GM23248 (cell line): ENCODE results near the gene PIAS1. TPM values are rescaled to one million over a fixed set of nuclear protein-coding genes. Genes with fewer than 3 reads are reported as not detected.

Experiments
- DNase-seq: peaks from one replicate; pipeline ENCODE4 v3.0.0-alpha.2; 2015
- H2AFZ ChIP-seq: fragments of 200-600 bp; sonication (generic); 2 replicates; pipeline ENCODE4 v1.6.1; 2016; ENCODE audit warnings: antibody characterized with exemption
- H3F3A ChIP-seq: fragments of 200-600 bp; sonication (generic); 2 replicates; pipeline ENCODE4 v1.6.1; 2016; ENCODE audit warnings: mild to moderate bottlenecking, antibody characterized with exemption, mixed run types; ENCODE audit not compliant: insufficient read depth
- H3K27ac ChIP-seq: fragments of 200-600 bp; sonication (generic); 2 replicates; pipeline ENCODE4 v1.5.1; 2016; ENCODE audit warnings: mild to moderate bottlenecking
- H3K27me3 ChIP-seq: fragments of 200-600 bp; sonication (generic); replicated peaks from 2 replicates; pipeline ENCODE4 v1.6.1; 2016; ENCODE audit warnings: mild to moderate bottlenecking; ENCODE audit not compliant: insufficient read depth
- H3K36me3 ChIP-seq: fragments of 200-600 bp; sonication (generic); 2 replicates; pipeline ENCODE4 v1.6.1; 2016; ENCODE audit warnings: low read depth, mild to moderate bottlenecking
- H3K4me1 ChIP-seq: fragments of 200-600 bp; sonication (generic); 2 replicates; pipeline ENCODE4 v1.6.1; 2016; ENCODE audit warnings: mild to moderate bottlenecking; ENCODE audit not compliant: insufficient read depth
- H3K4me2 ChIP-seq: fragments of 200-600 bp; sonication (generic); one replicate; pipeline ENCODE4 v1.6.1; 2016; ENCODE audit warnings: mild to moderate bottlenecking; ENCODE audit not compliant: unreplicated experiment
- H3K4me3 ChIP-seq: fragments of 200-600 bp; sonication (generic); 2 replicates; pipeline ENCODE4 v1.5.1; 2016; ENCODE audit warnings: mild to moderate bottlenecking
- H3K79me2 ChIP-seq: fragments of 200-600 bp; sonication (generic); 2 replicates; pipeline ENCODE4 v1.6.1; 2016; ENCODE audit warnings: mild to moderate bottlenecking; ENCODE audit not compliant: insufficient read depth
- H3K9ac ChIP-seq: fragments of 200-600 bp; sonication (generic); 2 replicates; pipeline ENCODE4 v1.6.1; 2016; ENCODE audit warnings: mild to moderate bottlenecking
- H3K9me2 ChIP-seq: fragments of 200-600 bp; sonication (generic); 2 replicates; pipeline ENCODE4 v1.6.1; 2016; ENCODE audit warnings: mixed run types, mild to moderate bottlenecking, moderate library complexity; ENCODE audit not compliant: insufficient read depth
- H3K9me3 ChIP-seq: fragments of 200-600 bp; sonication (generic); one replicate; pipeline ENCODE4 v1.6.1; 2017; ENCODE audit warnings: low read depth
- H4K20me1 ChIP-seq: fragments of 200-600 bp; sonication (generic); 2 replicates; pipeline ENCODE4 v1.6.0; 2016; ENCODE audit not compliant: insufficient read depth
- EZH2 ChIP-seq: fragments of 200-600 bp; sonication (generic); IDR thresholded peaks from 2 replicates; pipeline ENCODE4 v1.6.1; 2018; ENCODE audit warnings: antibody characterized with exemption, mild to moderate bottlenecking; ENCODE audit not compliant: insufficient read depth, poor library complexity, severe bottlenecking
- EZH2phosphoT487 ChIP-seq: fragments of 200-600 bp; sonication (generic); IDR thresholded peaks from 2 replicates; pipeline ENCODE4 v1.6.1; 2018; ENCODE audit warnings: antibody characterized with exemption, moderate library complexity, mild to moderate bottlenecking, low read depth; ENCODE audit not compliant: insufficient read depth
- WGBS, 2 experiments: methylation state at CpG; one replicate each; pipeline ENCODE4 v1.1.6; 2015 to 2017; ENCODE audit warnings: low lambda C conversion rate in 2 of 2, low coverage in 1 of 2; ENCODE audit errors: missing lambda C conversion rate in 2 of 2; 5-methylcytosine and 5-hydroxymethylcytosine counted together
- in situ Hi-C: fragments of 300-500 bp; cut with MboI; formaldehyde crosslinking; loops from 2 replicates; pipeline ENCODE4 v1.15.0; 2020
- polyA plus RNA-seq: library from polyadenylated mRNA; unstranded; fragments of >200 nt; fragmentation: Nextera tagmentation; extraction: Ambion mirVana; gene quantifications from 2 replicates; pipeline ENCODE4 v1.2.1, GENCODE V29; 2016
- total RNA-seq: library from RNA; depleted of rRNA; stranded (reverse); fragments of >200 nt; shearing (Covaris generic); gene quantifications from 2 replicates; pipeline ENCODE4 v1.2.3, GENCODE V29; 2014

The PIAS1 gene
- total and polyA plus RNA-seq, 2 experiments from 2014 or later = 14.8 to 34.4 TPM

GRCh38 chr15:68213991-68214837 lies 160.1 kb downstream of the PIAS1 start:
- no peaks in the 10 kb centered on the region for H3K27me3 ChIP-seq
- H3K36me3 ChIP-seq = no peaks in the 10 kb centered on the region; the same call in 1 of the 2 replicates
- TF ChIP-seq EZH2 = no peak
- no peak for DNase-seq
- no peak overlapping the region for H3K27ac ChIP-seq
- H3F3A ChIP-seq = no peaks in the 10 kb centered on the region
- 86 to 88% methylated on average over 17 of the region's 17 CpGs for WGBS, 2 experiments
- in situ Hi-C loops = no loop called here
- H3K4me3 ChIP-seq = no peak overlapping the region
- H4K20me1 ChIP-seq = no peaks in the 10 kb centered on the region
- H2AFZ ChIP-seq = no peak overlapping the region
- no peak overlapping the region for H3K9ac ChIP-seq
- peaks cover 16% of the 10 kb centered on the region; the same call in 1 of the 2 replicates for H3K79me2 ChIP-seq
- no peaks in the 10 kb centered on the region for H3K4me1 ChIP-seq
- H3K4me2 ChIP-seq = no peak overlapping the region
- H3K9me3 ChIP-seq = no peaks in the 10 kb centered on the region
- H3K9me2 ChIP-seq = no peaks in the 10 kb centered on the region

DNA sequence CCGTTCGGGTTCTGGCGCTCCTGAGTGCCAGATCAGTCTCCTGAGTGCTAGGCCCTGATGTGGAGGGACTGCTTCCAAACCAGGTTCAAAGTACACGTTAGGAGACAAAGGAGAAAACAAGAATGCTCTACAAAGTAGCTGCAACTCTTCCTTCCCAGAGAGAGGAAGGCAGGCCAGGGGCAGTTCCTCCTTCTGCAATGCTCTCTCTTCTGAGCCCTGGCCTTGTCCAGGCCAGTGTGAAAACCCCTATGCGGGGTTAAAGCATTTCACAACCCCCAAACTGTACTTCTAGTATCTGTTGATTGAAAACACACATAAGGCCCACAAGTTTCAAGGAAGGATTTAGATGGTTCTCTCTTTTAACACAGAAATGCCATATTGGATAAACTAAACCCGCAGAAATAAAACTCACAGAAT lies 160.7 kb downstream of the PIAS1 start:
- Histone ChIP-seq H3K27me3 (no peaks in the 10 kb centered on the region), H3K9me2 (no peaks in the 10 kb centered on the region), H3K36me3 (no peaks in the 10 kb centered on the region; the same call in 1 of the 2 replicates), H4K20me1 (no peaks in the 10 kb centered on the region), H3K4me1 (no peaks in the 10 kb centered on the region), H2AFZ (no peak overlapping the region), H3F3A (no peaks in the 10 kb centered on the region), H3K4me2 (no peak overlapping the region), H3K9me3 (no peaks in the 10 kb centered on the region), H3K27ac (no peak overlapping the region), H3K4me3 (no peak overlapping the region), H3K79me2 (peaks cover 16% of the 10 kb centered on the region; the same call in 1 of the 2 replicates), H3K9ac (no peak overlapping the region)
- in situ Hi-C loops = no loop called here
- no peak for DNase-seq
- WGBS, 2 experiments = 74 to 81% methylated on average over 6 of the region's 6 CpGs
- no peak for TF ChIP-seq EZH2

GRCh38 chr15:68217341-68217740 lies 163.2 kb downstream of the PIAS1 start:
- in situ Hi-C loops = no loop called here
- no peaks in the 10 kb centered on the region for H3K27me3 ChIP-seq
- H3K9me2 ChIP-seq = no peaks in the 10 kb centered on the region
- no peaks in the 10 kb centered on the region for H4K20me1 ChIP-seq
- no peak for DNase-seq
- WGBS, 2 experiments = 95 to 100% methylated on average over 4 of the region's 4 CpGs
- no peaks in the 10 kb centered on the region for H3F3A ChIP-seq
- H3K27ac ChIP-seq = no peak overlapping the region
- H3K4me1 ChIP-seq = no peaks in the 10 kb centered on the region
- H3K36me3 ChIP-seq = no peaks in the 10 kb centered on the region; the same call in 1 of the 2 replicates
- no peak overlapping the region for H3K4me2 ChIP-seq
- TF ChIP-seq EZH2phosphoT487 = no peak
- no peak for TF ChIP-seq EZH2
- no peaks in the 10 kb centered on the region for H3K9me3 ChIP-seq
- no peak overlapping the region for H3K9ac ChIP-seq
- H2AFZ ChIP-seq = no peak overlapping the region
- H3K79me2 ChIP-seq = peaks cover 16% of the 10 kb centered on the region; the same call in 1 of the 2 replicates
- no peak overlapping the region for H3K4me3 ChIP-seq

DNA sequence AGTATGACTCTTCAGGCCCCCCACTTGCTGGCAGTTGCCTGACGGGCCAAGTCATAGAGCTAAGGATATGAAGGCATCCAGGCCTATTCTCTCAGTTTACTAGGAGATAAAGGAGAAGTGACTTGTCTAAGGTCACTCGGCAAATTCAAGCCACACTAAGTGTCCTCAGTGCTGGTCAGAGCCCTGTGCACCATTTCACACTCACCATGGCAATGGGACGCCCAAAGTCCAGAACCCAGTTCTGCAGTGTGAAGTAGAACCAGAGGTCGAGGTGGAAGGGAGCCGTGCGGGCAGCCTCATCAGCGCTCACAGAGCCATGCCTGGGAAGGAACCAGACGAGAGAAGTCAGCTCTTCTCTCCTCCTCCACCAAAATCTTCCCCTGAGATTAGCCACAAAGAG lies 164.2 kb downstream of the PIAS1 start:
- Histone ChIP-seq H3K4me2 (no peak overlapping the region), H4K20me1 (no peaks in the 10 kb centered on the region), H3K36me3 (no peaks in the 10 kb centered on the region; the same call in 1 of the 2 replicates), H3F3A (no peaks in the 10 kb centered on the region), H3K27me3 (no peaks in the 10 kb centered on the region), H3K4me3 (no peak overlapping the region), H3K9me3 (no peaks in the 10 kb centered on the region), H3K9ac (no peak overlapping the region), H3K27ac (no peak overlapping the region), H2AFZ (no peak overlapping the region), H3K79me2 (peaks cover 21% of the 10 kb centered on the region), H3K4me1 (no peaks in the 10 kb centered on the region), H3K9me2 (no peaks in the 10 kb centered on the region)
- WGBS, 2 experiments = 90 to 96% methylated on average over 8 of the region's 8 CpGs
- no peak for TF ChIP-seq EZH2
- no peak for TF ChIP-seq EZH2phosphoT487
- no peak for DNase-seq
- in situ Hi-C loops = no loop called here
